ENCODE results near the gene FZR1.

Gene FZR1

GRCh38 chr19:3478409-3479176 is 27.5 kb upstream of the FZR1 start:
- Histone ChIP-seq H3K4me1 (ENCODE audit: insufficient read depth, low read length) (no peaks in the 10 kb centered on the region), H3K36me3 (ENCODE audit: insufficient read depth, low read length) (no peaks in the 10 kb centered on the region), H2AFZ (ENCODE audit: low read depth, low read length) (no peak overlapping the region), H3K4me3 (ENCODE audit: low read length) (no peak overlapping the region), H3K27me3 (ENCODE audit: insufficient read depth, low read length) (peaks cover 29% of the 10 kb centered on the region), H3K9me3 (ENCODE audit: low read length) (no peaks in the 10 kb centered on the region)

GRCh38 chr19:3479177-3479833 is 26.8 kb upstream of the FZR1 start:
- H3K27me3 ChIP-seq (ENCODE audit: insufficient read depth, low read length): peaks cover 32% of the 10 kb centered on the region
- H2AFZ ChIP-seq (ENCODE audit: low read depth, low read length): no peak overlapping the region
- H3K4me1 ChIP-seq (ENCODE audit: insufficient read depth, low read length): no peaks in the 10 kb centered on the region
- H3K4me3 ChIP-seq (ENCODE audit: low read length): no peak overlapping the region
- H3K9me3 ChIP-seq (ENCODE audit: low read length): no peaks in the 10 kb centered on the region
- no peaks in the 10 kb centered on the region for H3K36me3 ChIP-seq (ENCODE audit: insufficient read depth, low read length)

- H3K4me3 ChIP-seq (ENCODE audit: low read length): no peak overlapping the region
- no peaks in the 10 kb centered on the region for H3K9me3 ChIP-seq (ENCODE audit: low read length)
- no peaks in the 10 kb centered on the region for H3K4me1 ChIP-seq (ENCODE audit: insufficient read depth, low read length)
- H2AFZ ChIP-seq (ENCODE audit: low read depth, low read length): no peak overlapping the region
- H3K27me3 ChIP-seq (ENCODE audit: insufficient read depth, low read length): peaks cover 32% of the 10 kb centered on the region
- H3K36me3 ChIP-seq (ENCODE audit: insufficient read depth, low read length): no peaks in the 10 kb centered on the region
These were observed 26.3 kb upstream of the FZR1 start for GRCh38 chr19:3479834-3480215.

- H3K4me1 ChIP-seq (ENCODE audit: insufficient read depth, low read length): no peaks in the 10 kb centered on the region
- no peaks in the 10 kb centered on the region for H3K9me3 ChIP-seq (ENCODE audit: low read length)
- H3K4me3 ChIP-seq (ENCODE audit: low read length): no peak within 1 kb of the TSS
- H3K27me3 ChIP-seq (ENCODE audit: insufficient read depth, low read length): peaks cover 32% of the 10 kb centered on the region
- H2AFZ ChIP-seq (ENCODE audit: low read depth, low read length): no peak within 1 kb of the TSS
- no peaks in the 10 kb centered on the region for H3K36me3 ChIP-seq (ENCODE audit: insufficient read depth, low read length)
These were observed 25.6 kb upstream of the FZR1 start, which contains the start of gene SMIM24 for GRCh38 chr19:3480383-3481091. Gene SMIM24, minus strand, starts transcription at chr19:3480525. Its CDS starts 62 bp downstream, at chr19:3480463.

GRCh38 chr19:3481241-3482090 is 24.6 kb upstream of the FZR1 start:
- Histone ChIP-seq H2AFZ (ENCODE audit: low read depth, low read length) (no peak overlapping the region), H3K27me3 (ENCODE audit: insufficient read depth, low read length) (peaks cover 32% of the 10 kb centered on the region), H3K9me3 (ENCODE audit: low read length) (no peaks in the 10 kb centered on the region), H3K4me3 (ENCODE audit: low read length) (no peak overlapping the region), H3K4me1 (ENCODE audit: insufficient read depth, low read length) (no peaks in the 10 kb centered on the region), H3K36me3 (ENCODE audit: insufficient read depth, low read length) (no peaks in the 10 kb centered on the region)

GRCh38 chr19:3482507-3483225 is 23.4 kb upstream of the FZR1 start:
- no peak overlapping the region for H2AFZ ChIP-seq (ENCODE audit: low read depth, low read length)
- no peaks in the 10 kb centered on the region for H3K9me3 ChIP-seq (ENCODE audit: low read length)
- no peaks in the 10 kb centered on the region for H3K36me3 ChIP-seq (ENCODE audit: insufficient read depth, low read length)
- no peaks in the 10 kb centered on the region for H3K4me1 ChIP-seq (ENCODE audit: insufficient read depth, low read length)
- peaks cover 32% of the 10 kb centered on the region for H3K27me3 ChIP-seq (ENCODE audit: insufficient read depth, low read length)
- H3K4me3 ChIP-seq (ENCODE audit: low read length): no peak overlapping the region

- Histone ChIP-seq H3K4me3 (ENCODE audit: low read length) (no peak within 1 kb of the TSS), H2AFZ (ENCODE audit: low read depth, low read length) (no peak within 1 kb of the TSS), H3K4me1 (ENCODE audit: insufficient read depth, low read length) (no peaks in the 10 kb centered on the region), H3K36me3 (ENCODE audit: insufficient read depth, low read length) (no peaks in the 10 kb centered on the region), H3K9me3 (ENCODE audit: low read length) (no peaks in the 10 kb centered on the region), H3K27me3 (ENCODE audit: insufficient read depth, low read length) (peaks cover 30% of the 10 kb centered on the region)
These were observed 22.9 kb upstream of the FZR1 start, which contains the start of gene SMIM44 for GRCh38 chr19:3483226-3483628. Gene SMIM44, minus strand, starts transcription at chr19:3483441. Its CDS starts 38 bp downstream, at chr19:3483403.

- H3K27me3 ChIP-seq (ENCODE audit: insufficient read depth, low read length): no peaks in the 10 kb centered on the region
- H3K9me3 ChIP-seq (ENCODE audit: low read length): no peaks in the 10 kb centered on the region
- H2AFZ ChIP-seq (ENCODE audit: low read depth, low read length): no peak overlapping the region
- no peaks in the 10 kb centered on the region for H3K4me1 ChIP-seq (ENCODE audit: insufficient read depth, low read length)
- peaks cover 46% of the 10 kb centered on the region for H3K36me3 ChIP-seq (ENCODE audit: insufficient read depth, low read length)
- H3K4me3 ChIP-seq (ENCODE audit: low read length): no peak overlapping the region
These were observed 14.6 kb upstream of the FZR1 start for GRCh38 chr19:3491396-3492119.

- H2AFZ ChIP-seq (ENCODE audit: low read depth, low read length): no peak overlapping the region
- H3K36me3 ChIP-seq (ENCODE audit: insufficient read depth, low read length): peaks cover 52% of the 10 kb centered on the region
- H3K9me3 ChIP-seq (ENCODE audit: low read length): no peaks in the 10 kb centered on the region
- H3K4me3 ChIP-seq (ENCODE audit: low read length): no peak overlapping the region
- no peaks in the 10 kb centered on the region for H3K27me3 ChIP-seq (ENCODE audit: insufficient read depth, low read length)
- no peaks in the 10 kb centered on the region for H3K4me1 ChIP-seq (ENCODE audit: insufficient read depth, low read length)
These were observed 13.8 kb upstream of the FZR1 start for GRCh38 chr19:3492131-3492839.

- Histone ChIP-seq H3K4me1 (ENCODE audit: insufficient read depth, low read length) (no peaks in the 10 kb centered on the region), H2AFZ (ENCODE audit: low read depth, low read length) (no peak overlapping the region), H3K9me3 (ENCODE audit: low read length) (no peaks in the 10 kb centered on the region), H3K4me3 (ENCODE audit: low read length) (no peak overlapping the region), H3K36me3 (ENCODE audit: insufficient read depth, low read length) (peaks cover 55% of the 10 kb centered on the region), H3K27me3 (ENCODE audit: insufficient read depth, low read length) (no peaks in the 10 kb centered on the region)
These were observed 13.2 kb upstream of the FZR1 start for GRCh38 chr19:3492919-3493318.

- Histone ChIP-seq H3K4me3 (ENCODE audit: low read length) (no peak overlapping the region), H2AFZ (ENCODE audit: low read depth, low read length) (no peak overlapping the region), H3K27me3 (ENCODE audit: insufficient read depth, low read length) (no peaks in the 10 kb centered on the region), H3K4me1 (ENCODE audit: insufficient read depth, low read length) (no peaks in the 10 kb centered on the region), H3K36me3 (ENCODE audit: insufficient read depth, low read length) (peaks cover 55% of the 10 kb centered on the region), H3K9me3 (ENCODE audit: low read length) (no peaks in the 10 kb centered on the region)
These were observed 12.5 kb upstream of the FZR1 start for GRCh38 chr19:3493651-3494050.
